Activated CD4-positive, alpha-beta T cell treated with anti-CD3 and anti-CD28 coated beads, Interleukin-2, amount 10 ng/mL, durations not matched to agents 7 days and 5 days (primary cell): Measurements from ENCODE around the gene CFAP46. TPM values are rescaled to one million over a fixed set of nuclear protein-coding genes. Genes with fewer than 3 reads are reported as not detected.
"Not testable (repeated sequence)": the region's sequence is repeated elsewhere in the genome, so short reads cannot be mapped to it uniquely, and the experiment has no call there.

ENCODE experiments used
- CTCF ChIA-PET: fragments of 350-600 bp; sonication (Branson Sonifier 250); formaldehyde crosslinking; loops from one replicate; lab custom pipeline; 2021; ENCODE audit warnings: antibody characterized with exemption; lab: Charles Lee
- POLR2A ChIA-PET: fragments of 350-600 bp; sonication (Branson Sonifier 250); formaldehyde crosslinking; loops from one replicate; lab custom pipeline; 2021; ENCODE audit warnings: antibody characterized with exemption; lab: Charles Lee
- DNase-seq: peaks from one replicate; pipeline ENCODE4 v3.0.0-alpha.2; 2020
- H3K27ac Mint-ChIP-seq: one replicate; pipeline ENCODE4 v1.8.0; 2021; ENCODE audit warnings: mild to moderate bottlenecking, moderate library complexity, mixed read lengths
- H3K27me3 Mint-ChIP-seq: one replicate; pipeline ENCODE4 v1.8.0; 2021; ENCODE audit warnings: mixed read lengths
- H3K36me3 Mint-ChIP-seq: one replicate; pipeline ENCODE4 v1.8.0; 2021; ENCODE audit warnings: low read depth, mixed read lengths
- H3K4me1 Mint-ChIP-seq: one replicate; pipeline ENCODE4 v1.8.0; 2021; ENCODE audit warnings: mixed read lengths
- H3K4me3 Mint-ChIP-seq: one replicate; pipeline ENCODE4 v1.8.0; 2021; ENCODE audit warnings: mild to moderate bottlenecking, moderate library complexity, mixed read lengths
- H3K9me3 Mint-ChIP-seq: one replicate; pipeline ENCODE4 v1.8.0; 2021; ENCODE audit warnings: mixed read lengths
- total RNA-seq, 2 experiments: library from RNA; stranded (reverse); gene quantifications; one replicate each; pipeline ENCODE4 v1.2.3, GENCODE V29; 2021

The CFAP46 gene
- total RNA-seq, 2 experiments from 2014 or later, result not detected

DNA sequence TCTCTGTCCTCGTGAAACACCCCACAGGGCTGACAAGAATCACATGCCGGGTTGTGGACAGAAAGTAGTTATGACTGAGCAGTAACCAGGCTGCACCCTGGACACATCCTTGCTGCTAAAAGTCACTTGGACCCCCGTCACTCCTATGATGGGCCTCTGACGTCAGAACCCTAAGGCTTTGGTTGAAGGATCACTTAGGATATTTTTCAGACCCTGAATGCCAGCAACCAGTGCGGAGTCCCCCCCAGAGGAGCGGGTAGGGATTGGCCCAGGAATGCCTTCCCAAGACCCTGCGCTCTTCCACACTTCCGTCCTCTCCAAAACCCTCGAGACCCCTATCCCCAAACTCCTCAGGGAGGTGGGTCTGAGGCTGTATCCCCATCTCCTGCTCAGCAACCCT lies 52.1 kb downstream of the CFAP46 start:
- Mint-ChIP-seq H3K27me3 (peaks cover 14% of the 10 kb centered on the region), H3K27ac (no peak overlapping the region), H3K4me3 (no peak overlapping the region), H3K9me3 (no peaks in the 10 kb centered on the region), H3K4me1 (no peaks in the 10 kb centered on the region), H3K36me3 (no peaks in the 10 kb centered on the region)
- DNase-seq, result no peak
- CTCF ChIA-PET, result no interaction called here
- POLR2A ChIA-PET, result no interaction called here

DNA sequence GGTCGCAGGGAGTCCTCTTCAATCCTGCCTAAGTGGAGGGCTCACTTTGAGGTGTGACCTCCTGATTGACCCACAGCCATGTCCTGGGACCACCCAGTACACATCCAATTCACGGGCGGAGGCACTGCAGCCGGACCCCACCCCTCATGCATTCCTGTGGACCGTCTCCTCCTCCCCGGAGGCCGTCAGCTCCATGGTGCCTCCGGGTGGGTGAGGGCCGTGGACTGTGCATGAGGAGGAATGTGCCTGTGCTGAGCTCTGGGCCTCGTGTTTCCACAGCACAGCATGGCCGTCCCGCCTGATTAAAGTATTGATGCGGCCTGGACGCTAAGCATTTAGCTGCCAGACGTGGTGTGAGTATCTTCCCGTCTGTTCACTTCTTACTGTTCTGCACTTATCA lies 52.8 kb downstream of the CFAP46 start:
- ChIA-PET POLR2A (no interaction called here), CTCF (no interaction called here)
- Mint-ChIP-seq H3K36me3 (no peaks in the 10 kb centered on the region), H3K4me1 (no peaks in the 10 kb centered on the region), H3K27me3 (peaks cover 10% of the 10 kb centered on the region), H3K27ac (no peak overlapping the region), H3K9me3 (no peaks in the 10 kb centered on the region), H3K4me3 (no peak overlapping the region)
- DNase-seq, result no peak

DNA sequence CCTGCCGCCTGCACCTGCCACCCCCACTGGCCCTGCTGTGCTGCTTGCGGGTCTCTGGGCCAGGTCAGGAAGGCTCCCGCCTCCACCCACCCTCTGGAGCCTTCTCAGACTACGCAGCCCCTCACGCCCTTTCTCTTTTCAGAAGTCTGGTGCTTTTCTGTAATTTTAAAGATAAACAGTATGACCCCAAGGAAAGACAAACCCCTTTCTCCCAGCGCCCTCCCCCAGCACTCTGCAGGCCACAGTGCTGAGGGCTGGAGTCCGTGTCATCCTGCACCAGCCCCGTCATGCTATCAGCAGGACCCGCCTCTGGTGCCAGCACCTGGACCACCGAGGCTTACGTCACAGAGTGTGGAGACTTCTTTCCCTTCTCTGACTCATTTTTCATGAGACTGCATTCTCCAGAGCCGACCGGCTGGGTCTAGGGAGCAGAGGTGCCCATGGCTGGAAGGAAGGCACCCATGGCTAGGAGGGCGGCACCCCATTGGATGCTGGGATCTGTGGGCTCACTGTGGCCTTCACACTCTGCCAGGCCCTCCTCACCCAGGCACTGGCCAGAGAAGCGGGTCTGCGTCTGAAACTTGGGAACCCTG lies 53.4 kb downstream of the CFAP46 start:
- Mint-ChIP-seq H3K27me3 (peaks cover 6% of the 10 kb centered on the region), H3K36me3 (no peaks in the 10 kb centered on the region), H3K4me3 (no peak overlapping the region), H3K4me1 (no peaks in the 10 kb centered on the region), H3K9me3 (no peaks in the 10 kb centered on the region), H3K27ac (no peak overlapping the region)
- CTCF ChIA-PET, result no interaction called here
- POLR2A ChIA-PET, result no interaction called here
- DNase-seq, result no peak

DNA sequence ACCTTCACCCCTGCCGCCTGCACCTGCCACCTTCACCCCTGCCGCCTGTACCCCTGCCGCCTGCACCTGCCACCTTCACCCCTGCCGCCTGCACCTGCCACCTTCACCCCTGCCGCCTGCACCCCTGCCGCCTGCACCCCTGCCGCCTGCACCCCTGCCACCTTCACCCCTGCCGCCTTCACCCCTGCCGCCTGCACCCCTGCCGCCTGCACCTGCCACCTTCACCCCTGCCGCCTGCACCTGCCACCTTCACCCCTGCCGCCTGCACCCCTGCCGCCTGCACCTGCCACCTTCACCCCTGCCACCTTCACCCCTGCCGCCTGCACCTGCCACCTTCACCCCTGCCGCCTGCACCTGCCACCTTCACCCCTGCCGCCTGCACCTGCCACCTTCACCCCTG lies 53.9 kb downstream of the CFAP46 start:
- H3K27me3 Mint-ChIP-seq, POLR2A ChIA-PET, CTCF ChIA-PET: not testable (repeated sequence)

DNA sequence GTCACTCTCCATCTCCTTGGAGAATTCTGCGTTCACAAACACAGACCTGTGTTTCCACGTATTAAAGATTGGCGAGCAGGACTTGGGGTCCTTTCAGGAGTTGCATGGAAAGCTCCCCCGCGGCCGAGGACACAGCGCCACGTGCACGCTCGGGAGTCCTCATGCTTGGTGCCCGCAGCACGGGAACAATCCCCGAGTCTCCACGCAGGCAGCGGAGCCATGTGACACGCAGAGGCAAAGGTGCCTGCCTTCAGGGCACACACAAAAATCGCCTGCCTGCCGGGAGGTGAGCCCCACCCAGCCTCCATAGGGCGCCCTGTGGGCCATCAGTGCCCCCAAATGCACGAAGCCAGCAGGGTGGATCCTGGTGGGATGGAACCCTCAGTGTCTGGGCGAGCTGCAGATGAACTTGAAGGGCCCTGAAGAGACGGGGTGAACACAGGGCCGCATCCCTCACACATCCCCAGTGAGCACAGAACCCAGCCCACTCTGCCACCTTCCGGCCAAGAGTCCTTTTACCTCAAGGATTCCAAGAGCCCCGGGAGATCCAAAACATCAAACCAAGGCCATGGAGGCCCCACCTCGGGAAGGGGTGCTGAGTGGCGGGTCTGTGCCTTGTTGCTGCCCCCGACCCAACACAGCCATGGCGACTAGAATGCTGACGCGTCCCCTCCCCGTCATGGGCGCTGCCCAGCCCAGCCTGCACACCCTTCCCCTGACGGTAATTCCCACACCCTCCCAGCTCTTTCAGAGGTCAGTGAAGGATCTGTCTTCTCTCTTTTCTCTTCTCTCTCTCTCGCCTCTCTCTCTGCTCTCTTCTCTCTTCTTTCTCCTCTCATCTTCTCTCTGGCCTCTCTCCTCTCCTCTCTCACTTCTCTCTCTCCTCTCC lies 55.9 kb downstream of the CFAP46 start:
- no peaks in the 10 kb centered on the region for H3K27me3 Mint-ChIP-seq
- CTCF ChIA-PET, result no interaction called here
- H3K4me3 Mint-ChIP-seq, result no peak overlapping the region
- H3K4me1 Mint-ChIP-seq, result no peaks in the 10 kb centered on the region
- no peak for DNase-seq
- no peaks in the 10 kb centered on the region for H3K36me3 Mint-ChIP-seq
- POLR2A ChIA-PET, result no interaction called here
- H3K27ac Mint-ChIP-seq, result no peak overlapping the region
- no peaks in the 10 kb centered on the region for H3K9me3 Mint-ChIP-seq

More for the DNA sequence above, 53.9 kb downstream of the CFAP46 start:
- not testable (repeated sequence) for H3K4me3 Mint-ChIP-seq, H3K36me3 Mint-ChIP-seq, DNase-seq, H3K27ac Mint-ChIP-seq, H3K9me3 Mint-ChIP-seq, H3K4me1 Mint-ChIP-seq

DNA sequence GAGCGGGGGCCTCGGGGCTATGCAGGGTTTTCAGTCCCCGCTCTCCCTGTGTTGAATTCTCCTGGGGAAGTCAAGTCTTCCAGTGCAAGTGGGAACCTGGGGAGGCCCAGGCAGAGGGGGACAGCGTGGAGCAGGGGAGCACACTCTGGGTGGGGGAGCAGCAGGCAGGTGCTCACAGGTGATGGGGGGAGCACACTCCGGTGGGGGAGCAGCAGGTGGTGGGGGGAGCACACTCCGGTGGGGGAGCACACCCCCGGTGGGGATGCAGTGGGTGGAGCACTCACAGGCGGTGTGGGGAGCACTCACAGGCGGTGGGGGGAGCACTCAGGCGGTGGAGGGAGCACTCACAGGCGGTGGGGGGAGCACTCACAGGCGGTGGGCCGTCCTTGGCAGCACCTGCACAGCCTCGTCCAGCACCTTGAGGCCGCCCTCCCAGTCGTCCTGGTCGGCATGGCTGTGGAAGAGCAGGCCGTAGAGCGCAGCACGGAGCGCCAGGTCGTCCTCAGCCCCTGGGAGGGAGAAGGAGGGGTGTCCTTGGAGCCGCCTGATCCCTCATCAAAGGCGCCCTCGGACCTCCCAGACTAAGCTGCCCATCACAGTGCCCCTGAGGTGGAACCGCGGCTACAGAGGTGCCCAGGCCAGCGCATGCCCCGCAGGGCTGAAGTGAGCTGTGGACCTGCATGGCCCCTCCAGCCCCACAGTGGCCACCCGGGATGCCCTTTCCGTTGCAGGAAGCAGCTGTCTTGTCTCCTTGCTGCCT lies 56.7 kb downstream of the CFAP46 start:
- H3K4me1 Mint-ChIP-seq, result no peaks in the 10 kb centered on the region
- no peak overlapping the region for H3K27ac Mint-ChIP-seq
- no peak overlapping the region for H3K4me3 Mint-ChIP-seq
- no peaks in the 10 kb centered on the region for H3K36me3 Mint-ChIP-seq
- ChIA-PET CTCF (no interaction called here), POLR2A (no interaction called here)
- H3K27me3 Mint-ChIP-seq, result no peaks in the 10 kb centered on the region
- H3K9me3 Mint-ChIP-seq, result no peaks in the 10 kb centered on the region
- DNase-seq, result no peak

DNA sequence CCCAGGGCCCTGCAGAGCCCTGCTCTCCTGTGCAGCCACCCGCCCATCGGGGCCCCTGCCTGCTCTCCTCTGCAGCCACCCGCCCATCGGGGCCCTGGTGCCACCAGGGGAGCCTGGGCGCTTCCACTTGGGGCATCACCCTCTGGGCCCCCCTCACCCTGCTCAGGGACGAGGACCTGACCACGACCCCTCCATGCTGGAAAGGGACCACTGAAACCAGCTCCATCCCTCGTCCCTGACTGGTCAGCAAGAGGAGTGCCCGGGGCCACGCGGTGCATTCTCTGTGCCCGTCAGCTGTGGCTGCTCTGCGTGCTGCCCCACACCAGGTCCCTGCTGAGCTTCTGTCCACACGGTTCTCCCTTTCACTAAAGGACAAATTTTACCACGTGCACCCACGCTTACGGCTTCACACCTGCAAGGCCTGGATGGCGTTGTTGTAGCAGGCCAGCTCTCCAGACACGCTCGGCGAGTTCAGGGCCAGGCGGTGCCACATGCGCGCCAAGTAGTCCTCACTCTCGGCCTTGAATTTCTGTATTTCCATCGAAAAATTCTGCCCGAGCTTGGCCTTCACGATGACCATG lies 57.6 kb downstream of the CFAP46 start:
- no peak overlapping the region for H3K4me3 Mint-ChIP-seq
- no peak overlapping the region for H3K27ac Mint-ChIP-seq
- no peak for DNase-seq
- no peaks in the 10 kb centered on the region for H3K36me3 Mint-ChIP-seq
- H3K4me1 Mint-ChIP-seq, result no peaks in the 10 kb centered on the region
- H3K9me3 Mint-ChIP-seq, result no peaks in the 10 kb centered on the region
- no peaks in the 10 kb centered on the region for H3K27me3 Mint-ChIP-seq
- ChIA-PET POLR2A (no interaction called here), CTCF (no interaction called here)

DNA sequence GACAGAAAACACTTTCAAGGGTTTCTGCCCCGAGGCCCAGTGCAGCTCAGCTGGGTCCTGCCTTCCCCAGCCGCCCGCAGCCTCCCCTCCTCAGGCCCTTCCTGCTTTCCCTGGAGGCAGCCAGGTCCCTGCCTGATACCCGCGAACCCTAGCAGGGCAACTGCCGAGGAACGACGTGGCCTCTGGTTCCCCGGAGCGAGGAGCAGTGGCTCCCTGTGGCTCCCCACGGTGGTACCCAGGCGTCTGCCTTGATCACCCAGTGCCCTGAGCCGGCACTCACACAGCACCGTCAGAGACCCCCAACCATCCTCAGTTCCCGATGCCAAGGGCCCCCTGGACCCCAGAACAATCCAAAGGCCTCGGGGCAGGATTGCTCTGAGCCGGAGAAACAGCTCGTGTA lies 58.3 kb downstream of the CFAP46 start:
- Mint-ChIP-seq H3K27ac (no peak overlapping the region), H3K36me3 (no peaks in the 10 kb centered on the region), H3K4me3 (no peak overlapping the region), H3K4me1 (no peaks in the 10 kb centered on the region), H3K27me3 (peaks cover 1% of the 10 kb centered on the region), H3K9me3 (no peaks in the 10 kb centered on the region)
- no peak for DNase-seq
- ChIA-PET CTCF (no interaction called here), POLR2A (no interaction called here)

DNA sequence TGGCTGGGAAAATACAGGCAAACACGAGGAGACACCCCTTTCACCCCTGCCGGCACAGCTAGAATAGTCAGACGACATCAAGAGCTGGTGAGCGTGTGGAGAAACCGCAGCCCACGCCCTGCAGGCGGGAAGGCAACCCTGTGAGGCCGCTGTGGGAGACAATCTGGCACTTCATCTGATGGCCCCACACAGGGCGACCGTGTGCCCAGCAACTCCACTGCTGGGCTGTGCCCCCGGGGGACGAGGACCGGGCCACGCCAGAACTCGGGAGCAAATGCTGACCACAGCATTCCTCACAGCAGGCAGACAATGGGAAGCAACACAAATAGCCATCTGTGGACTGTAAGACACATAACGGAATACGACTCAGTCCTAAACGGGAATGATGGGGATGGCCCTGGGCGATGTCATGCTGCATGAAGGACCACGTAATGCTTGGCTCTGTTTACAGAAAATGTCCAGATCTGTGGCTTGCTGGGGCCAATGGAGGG lies 58.9 kb downstream of the CFAP46 start:
- Mint-ChIP-seq H3K36me3 (no peaks in the 10 kb centered on the region), H3K27me3 (peaks cover 2% of the 10 kb centered on the region), H3K27ac (no peak overlapping the region), H3K9me3 (no peaks in the 10 kb centered on the region), H3K4me1 (no peaks in the 10 kb centered on the region), H3K4me3 (no peak overlapping the region)
- CTCF ChIA-PET, result no interaction called here
- POLR2A ChIA-PET, result no interaction called here
- DNase-seq, result no peak

DNA sequence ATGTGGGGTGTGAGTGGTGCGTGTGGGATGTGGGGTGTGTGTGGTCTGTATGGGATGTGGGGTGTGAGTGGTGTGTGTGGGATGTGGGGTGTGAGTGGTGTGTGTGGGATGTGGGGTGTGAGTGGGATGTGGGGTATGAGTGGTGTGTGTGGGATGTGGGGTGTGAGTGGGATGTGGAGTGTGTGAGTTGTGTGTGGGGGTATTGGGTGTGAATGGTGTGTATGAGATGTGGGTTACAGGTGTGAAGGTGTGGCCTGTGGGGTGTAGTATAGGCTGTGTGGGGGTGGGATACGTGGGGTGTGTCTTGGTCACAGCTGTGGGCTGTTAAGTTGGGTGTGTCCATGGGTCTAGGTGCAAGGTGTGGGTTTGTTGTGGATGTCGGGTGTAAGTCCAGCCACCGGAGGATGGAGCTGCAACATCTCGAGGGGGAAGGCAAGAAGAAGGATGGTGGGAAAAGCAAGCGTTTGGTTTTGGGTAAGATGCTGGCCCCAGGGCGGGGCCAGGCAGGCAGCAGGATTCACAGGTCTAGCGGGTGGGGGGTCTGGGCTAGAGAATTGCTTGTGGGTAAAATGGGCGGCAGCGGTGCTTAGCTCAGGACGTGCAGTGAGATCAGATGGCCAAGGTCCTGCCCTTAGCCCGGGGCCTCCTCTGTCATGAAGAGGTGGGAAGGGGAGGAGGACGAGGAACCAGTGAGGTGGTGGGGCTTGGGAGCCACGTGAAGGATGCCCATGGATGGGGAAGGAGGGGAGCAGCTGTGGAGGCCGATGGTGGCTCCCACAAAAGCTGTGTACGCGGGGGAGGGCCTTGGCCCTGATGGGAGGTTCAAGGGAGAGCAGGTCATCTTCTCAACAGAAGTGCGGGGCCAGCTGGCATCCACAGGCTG lies 60.1 kb downstream of the CFAP46 start:
- H3K4me3 Mint-ChIP-seq, result no peak overlapping the region
- H3K36me3 Mint-ChIP-seq, result no peaks in the 10 kb centered on the region
- peaks cover 2% of the 10 kb centered on the region for H3K27me3 Mint-ChIP-seq
- no peaks in the 10 kb centered on the region for H3K4me1 Mint-ChIP-seq
- H3K9me3 Mint-ChIP-seq, result no peaks in the 10 kb centered on the region
- no peak for DNase-seq
- ChIA-PET CTCF (no interaction called here), POLR2A (no interaction called here)
- H3K27ac Mint-ChIP-seq, result no peak overlapping the region

DNA sequence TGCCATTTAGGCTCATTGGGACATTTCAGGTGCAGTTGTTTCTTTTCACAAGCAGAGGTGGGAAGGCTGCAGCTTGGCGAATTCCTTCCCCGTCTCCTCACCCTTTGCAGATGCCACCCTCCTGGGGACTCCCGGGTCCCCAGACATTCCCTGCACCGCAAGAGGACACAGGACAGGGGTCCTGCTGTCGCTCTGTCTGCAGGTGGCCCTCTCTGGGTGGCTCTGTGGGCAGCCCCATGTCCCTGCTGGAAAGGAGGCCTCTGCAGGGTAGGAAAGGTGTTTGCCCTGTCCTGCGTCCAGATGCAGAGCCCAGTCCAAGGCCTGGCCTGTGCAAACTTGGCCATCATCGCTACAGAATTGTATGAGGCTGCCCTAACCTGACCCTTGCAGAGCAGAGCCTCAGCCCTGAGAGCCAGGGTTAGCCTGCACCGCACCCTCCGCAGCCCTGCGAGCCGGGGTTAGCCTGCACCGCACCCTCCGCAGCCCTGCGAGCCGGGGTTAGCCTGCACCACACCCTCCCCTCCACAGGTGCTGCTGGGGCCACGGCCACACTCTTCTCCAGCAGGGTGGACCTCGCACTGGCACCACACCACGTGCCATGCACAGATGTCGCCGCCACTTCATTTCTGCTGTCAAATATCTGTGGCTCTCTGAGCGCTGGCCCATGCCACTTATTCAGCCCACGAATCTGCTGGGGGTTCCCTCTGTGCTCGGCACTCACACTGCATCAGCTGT lies 61.0 kb downstream of the CFAP46 start:
- Mint-ChIP-seq H3K4me1 (no peaks in the 10 kb centered on the region), H3K27ac (no peak overlapping the region), H3K27me3 (peaks cover 2% of the 10 kb centered on the region), H3K36me3 (no peaks in the 10 kb centered on the region), H3K9me3 (no peaks in the 10 kb centered on the region), H3K4me3 (no peak overlapping the region)
- no peak for DNase-seq
- POLR2A ChIA-PET, result no interaction called here
- CTCF ChIA-PET, result no interaction called here
